Measurements from ENCODE around the gene LDAF1. TPM values are rescaled to one million over a fixed set of nuclear protein-coding genes. Genes with fewer than 3 reads are reported as not detected.
"Not testable (repeated sequence)": the region's sequence is repeated elsewhere in the genome, so short reads cannot be mapped to it uniquely, and the experiment has no call there.

LDAF1 gene
- total and polyA plus RNA-seq, 2 donors (not counting 1 experiment from before 2014, with no cell fraction given), result 11.3 to 21.1 TPM

GRCh38 chr16:21152160-21153030, 6.1 kb upstream of the LDAF1 start:
- POLR2A ChIA-PET; H4K20me1 ChIP-seq (ENCODE audit: control insufficient read depth, insufficient read depth, low read length, poor library complexity, severe bottlenecking); H3K27ac Mint-ChIP-seq; H3K9ac ChIP-seq (ENCODE audit: low read length); H3K4me2 ChIP-seq (replicated peaks; ENCODE audit: low read depth, low read length, poor library complexity, severe bottlenecking); CTCF ChIA-PET; H3K4me3 Mint-ChIP-seq; H3K9me3 Mint-ChIP-seq (ENCODE audit: insufficient read depth); H3K27ac ChIP-seq (ENCODE audit: low read length in 2 of 2); H3K4me3 ChIP-seq (ENCODE audit: control extremely low read depth in 1 of 5, extremely low read depth in 1 of 5, insufficient read depth in 1 of 5, low read depth in 2 of 5, low read length in 4 of 5); H3K4me1 ChIP-seq (ENCODE audit: control insufficient read depth in 2 of 2, insufficient read depth in 2 of 2, low read length in 2 of 2); H3K9me3 ChIP-seq (ENCODE audit: control extremely low read depth in 1 of 3, control insufficient read depth in 2 of 3, insufficient read depth in 1 of 3, low read length in 2 of 3); H2AFZ ChIP-seq (ENCODE audit: insufficient read depth, low read depth, low read length, poor library complexity, severe bottlenecking); H3K4me1 Mint-ChIP-seq; ATAC-seq (ENCODE audit: low read depth); H3K36me3 ChIP-seq (replicated peaks in 1 of 2; ENCODE audit: control extremely low read depth in 1 of 2, control insufficient read depth in 1 of 2, extremely low read depth in 1 of 2, insufficient read depth in 2 of 2, low read length in 1 of 2); H3K27me3 ChIP-seq (replicated peaks in 1 of 4; ENCODE audit: control extremely low read depth in 1 of 4, control insufficient read depth in 3 of 4, insufficient read depth in 4 of 4, low read length in 3 of 4); DNase-seq; H3K79me2 ChIP-seq (ENCODE audit: control insufficient read depth, insufficient read depth, low read length): not testable (repeated sequence)
- H3K27me3 Mint-ChIP-seq, result peaks cover 32% of the 10 kb centered on the region
- intact Hi-C loops (cut with micrococcal nuclease), result loop anchor here (10.0 kb wide), 1 partner anchor 402 kb away; no protein-coding TSS in a partner anchor
- 87% methylated on average over 48 of the region's 51 CpGs for WGBS (ENCODE audit: insufficient coverage)

GRCh38 chr16:21153124-21153729, 5.2 kb upstream of the LDAF1 start:
- H3K27ac ChIP-seq (ENCODE audit: low read length in 2 of 2); H3K9me3 Mint-ChIP-seq (ENCODE audit: insufficient read depth); H3K4me2 ChIP-seq (replicated peaks; ENCODE audit: low read depth, low read length, poor library complexity, severe bottlenecking); POLR2A ChIA-PET; H4K20me1 ChIP-seq (ENCODE audit: control insufficient read depth, insufficient read depth, low read length, poor library complexity, severe bottlenecking); ATAC-seq (ENCODE audit: low read depth); H3K27me3 ChIP-seq (replicated peaks in 1 of 4; ENCODE audit: control extremely low read depth in 1 of 4, control insufficient read depth in 3 of 4, insufficient read depth in 4 of 4, low read length in 3 of 4); H3K4me3 Mint-ChIP-seq; H3K9me3 ChIP-seq (ENCODE audit: control extremely low read depth in 1 of 3, control insufficient read depth in 2 of 3, insufficient read depth in 1 of 3, low read length in 2 of 3); H3K9ac ChIP-seq (ENCODE audit: low read length); DNase-seq; H3K27ac Mint-ChIP-seq; H3K4me1 ChIP-seq (ENCODE audit: control insufficient read depth in 2 of 2, insufficient read depth in 2 of 2, low read length in 2 of 2); H3K36me3 ChIP-seq (replicated peaks in 1 of 2; ENCODE audit: control extremely low read depth in 1 of 2, control insufficient read depth in 1 of 2, extremely low read depth in 1 of 2, insufficient read depth in 2 of 2, low read length in 1 of 2); H2AFZ ChIP-seq (ENCODE audit: insufficient read depth, low read depth, low read length, poor library complexity, severe bottlenecking); H3K79me2 ChIP-seq (ENCODE audit: control insufficient read depth, insufficient read depth, low read length); H3K4me3 ChIP-seq (ENCODE audit: control extremely low read depth in 1 of 5, extremely low read depth in 1 of 5, insufficient read depth in 1 of 5, low read depth in 2 of 5, low read length in 4 of 5); H3K4me1 Mint-ChIP-seq: not testable (repeated sequence)
- WGBS (ENCODE audit: insufficient coverage), result 93% methylated on average over 9 of the region's 11 CpGs
- peaks cover 24% of the 10 kb centered on the region for H3K27me3 Mint-ChIP-seq
- intact Hi-C loops (cut with micrococcal nuclease), result loop anchor here (10.0 kb wide), 1 partner anchor 402 kb away; no protein-coding TSS in a partner anchor
- CTCF ChIA-PET, result interaction anchor here (0.6 to 1.0 kb wide), 2 partner anchors 36 to 72 kb away, joined by 3 to 5 read pairs; no protein-coding TSS in a partner anchor

- H2AFZ ChIP-seq (ENCODE audit: insufficient read depth, low read depth, low read length, poor library complexity, severe bottlenecking); ATAC-seq (ENCODE audit: low read depth): not testable (repeated sequence)
- intact Hi-C loops (cut with micrococcal nuclease), result loop anchor here (5.0 to 10.0 kb wide), 6 partner anchors 399 to 1216 kb away; partner anchors contain the start of genes CDR2, POLR3E, THUMPD1 and UQCRC2
These were observed 2.5 kb upstream of the LDAF1 start for GRCh38 chr16:21156011-21156410.

More at GRCh38 chr16:21156011-21156410, 2.5 kb upstream of the LDAF1 start:
- peaks cover 21% of the 10 kb centered on the region for H3K79me2 ChIP-seq (ENCODE audit: control insufficient read depth, insufficient read depth, low read length)
- H3K36me3 ChIP-seq (replicated peaks in 1 of 2; ENCODE audit: control extremely low read depth in 1 of 2, control insufficient read depth in 1 of 2, extremely low read depth in 1 of 2, insufficient read depth in 2 of 2, low read length in 1 of 2); POLR2A ChIA-PET; H3K4me2 ChIP-seq (replicated peaks; ENCODE audit: low read depth, low read length, poor library complexity, severe bottlenecking); H3K27ac Mint-ChIP-seq; H4K20me1 ChIP-seq (ENCODE audit: control insufficient read depth, insufficient read depth, low read length, poor library complexity, severe bottlenecking); H3K9ac ChIP-seq (ENCODE audit: low read length); H3K27me3 ChIP-seq (replicated peaks in 1 of 4; ENCODE audit: control extremely low read depth in 1 of 4, control insufficient read depth in 3 of 4, insufficient read depth in 4 of 4, low read length in 3 of 4); H3K9me3 ChIP-seq (ENCODE audit: control extremely low read depth in 1 of 3, control insufficient read depth in 2 of 3, insufficient read depth in 1 of 3, low read length in 2 of 3); H3K27ac ChIP-seq (ENCODE audit: low read length in 2 of 2); H3K27me3 Mint-ChIP-seq; DNase-seq; H3K9me3 Mint-ChIP-seq (ENCODE audit: insufficient read depth); H3K4me3 ChIP-seq (ENCODE audit: control extremely low read depth in 1 of 5, extremely low read depth in 1 of 5, insufficient read depth in 1 of 5, low read depth in 2 of 5, low read length in 4 of 5); H3K4me3 Mint-ChIP-seq: not testable (repeated sequence)
- peaks cover 20% of the 10 kb centered on the region for H3K4me1 Mint-ChIP-seq
- H3K4me1 ChIP-seq (ENCODE audit: control insufficient read depth in 2 of 2, insufficient read depth in 2 of 2, low read length in 2 of 2), result peaks cover 13 to 18% of the 10 kb centered on the region in 2 donors
- WGBS (ENCODE audit: insufficient coverage), result no CpG with 5 or more reads among the region's 1 CpG
- CTCF ChIA-PET, result interaction anchor here (1.2 to 3.0 kb wide), 2 partner anchors 22 to 399 kb away, joined by 3 to 19 read pairs; no protein-coding TSS in a partner anchor
